GM13976 (cell line): ENCODE results near the gene CUTA.
A peak's percentile ranks its signal among the peaks of the same experiment; 100 is the strongest.

Source experiments
- DNase-seq: peaks from one replicate; pipeline ENCODE4 v3.0.0; 2012; ENCODE audit warnings: low spot score
- CTCF ChIP-seq: IDR thresholded peaks from 2 replicates; pipeline ENCODE4 v1.5.1; 2012; ENCODE audit warnings: borderline replicate concordance, mild to moderate bottlenecking; ENCODE audit not compliant: insufficient read depth; ENCODE audit errors: extremely low read depth, missing control alignments, control extremely low read depth
- in situ Hi-C: fragments of 300-500 bp; cut with MboI; formaldehyde crosslinking; loops from one replicate; pipeline ENCODE4 v1.12.0; 2022; ENCODE audit warnings: low sequenced_read_pairs, mixed read lengths, inconsistent platforms; ENCODE audit not compliant: unreplicated experiment

CUTA gene

GRCh38 chr6:33418690-33419291, 884 bp upstream of the CUTA start:
- in situ Hi-C loops, result no loop called here
- no peak for TF ChIP-seq CTCF
- DNase-seq, result no peak

GRCh38 chr6:33417128-33417902, 592 bp downstream of the CUTA start:
- DNase-seq, result no peak
- in situ Hi-C loops, result no loop called here
- no peak for TF ChIP-seq CTCF

GRCh38 chr6:33416386-33417127, 1.4 kb downstream of the CUTA start:
- no peak for TF ChIP-seq CTCF
- in situ Hi-C loops, result no loop called here
- DNase-seq, result peak; percentile 49

- in situ Hi-C loops, result no loop called here
- DNase-seq, result no peak
- TF ChIP-seq CTCF, result no peak
These were observed 2.1 kb downstream of the CUTA start for GRCh38 chr6:33415831-33416230.

- in situ Hi-C loops, result no loop called here
- peak; percentile 24 for TF ChIP-seq CTCF
- no peak for DNase-seq
These were observed 3.2 kb downstream of the CUTA start for GRCh38 chr6:33414592-33415271.

- in situ Hi-C loops, result no loop called here
- TF ChIP-seq CTCF, result no peak
These were observed 4.4 kb downstream of the CUTA start for GRCh38 chr6:33413241-33414120.

More at GRCh38 chr6:33413241-33414120, 4.4 kb downstream of the CUTA start:
- DNase-seq, result no peak
